NB4 (cell line): Measurements from ENCODE around the gene ABCA6.

Experiments used
- DNase-seq: peaks from one replicate; pipeline ENCODE4 v3.0.0; 2010; ENCODE audit warnings: low read depth
- H3K4me3 ChIP-seq: one replicate; pipeline ENCODE4 v1.5.1; 2011; ENCODE audit warnings: mild to moderate bottlenecking, low read depth, low read length, moderate library complexity
- MAX ChIP-seq: IDR thresholded peaks from 2 replicates; pipeline ENCODE4 v1.6.1; 2011; ENCODE audit warnings: low read depth, low read length
- MYC ChIP-seq: IDR thresholded peaks from 2 replicates; pipeline ENCODE4 v1.6.1; 2011; ENCODE audit warnings: low read depth, low read length
- POLR2A ChIP-seq: IDR thresholded peaks from 2 replicates; pipeline ENCODE4 v1.6.1; 2011; ENCODE audit warnings: mild to moderate bottlenecking; ENCODE audit not compliant: insufficient read length; ENCODE audit errors: extremely low read depth
- TF ChIP-seq, protein P1 (sequence below): IDR thresholded peaks from one replicate; pipeline ENCODE4 v1.5.1; 2012; ENCODE audit warnings: low read depth, low read length

Gene ABCA6

DNA sequence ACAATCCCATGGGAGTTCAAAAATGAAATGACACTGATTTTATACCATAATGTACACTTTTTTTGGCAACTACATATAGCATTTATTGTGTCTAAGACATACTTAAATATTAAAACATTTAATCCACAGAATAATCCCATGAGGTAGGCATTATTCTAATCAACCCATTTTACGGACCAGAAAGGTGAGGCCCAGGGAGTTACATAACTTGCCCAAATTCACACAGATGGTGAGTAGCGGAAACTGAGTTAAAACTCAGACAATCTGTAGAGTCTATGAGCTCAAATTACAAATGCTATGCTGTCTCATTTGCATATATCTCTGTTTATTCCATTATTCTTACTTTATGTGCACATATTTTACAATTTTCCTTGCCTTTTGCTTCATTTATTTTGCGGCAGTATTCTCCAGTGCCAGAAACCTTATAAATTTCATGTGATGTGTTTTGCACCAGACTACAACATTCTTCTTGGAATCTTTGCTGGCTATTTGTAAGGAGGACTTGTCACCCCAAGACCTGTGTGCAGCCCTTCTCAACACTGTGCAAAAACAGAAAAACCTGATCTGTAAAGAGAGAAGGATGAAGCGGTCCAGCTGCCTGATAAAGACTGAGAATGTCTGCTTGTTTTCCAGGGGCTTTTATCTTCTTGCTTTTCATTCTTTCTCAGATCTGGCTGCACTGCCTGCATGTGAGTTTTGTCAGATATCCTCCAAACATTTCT is 78.7 kb downstream of the ABCA6 start:
- DNase-seq = no peak
- H3K4me3 ChIP-seq = no peak overlapping the region
- TF ChIP-seq MYC (no peak), MAX (no peak)
- TF ChIP-seq, protein P1, sequence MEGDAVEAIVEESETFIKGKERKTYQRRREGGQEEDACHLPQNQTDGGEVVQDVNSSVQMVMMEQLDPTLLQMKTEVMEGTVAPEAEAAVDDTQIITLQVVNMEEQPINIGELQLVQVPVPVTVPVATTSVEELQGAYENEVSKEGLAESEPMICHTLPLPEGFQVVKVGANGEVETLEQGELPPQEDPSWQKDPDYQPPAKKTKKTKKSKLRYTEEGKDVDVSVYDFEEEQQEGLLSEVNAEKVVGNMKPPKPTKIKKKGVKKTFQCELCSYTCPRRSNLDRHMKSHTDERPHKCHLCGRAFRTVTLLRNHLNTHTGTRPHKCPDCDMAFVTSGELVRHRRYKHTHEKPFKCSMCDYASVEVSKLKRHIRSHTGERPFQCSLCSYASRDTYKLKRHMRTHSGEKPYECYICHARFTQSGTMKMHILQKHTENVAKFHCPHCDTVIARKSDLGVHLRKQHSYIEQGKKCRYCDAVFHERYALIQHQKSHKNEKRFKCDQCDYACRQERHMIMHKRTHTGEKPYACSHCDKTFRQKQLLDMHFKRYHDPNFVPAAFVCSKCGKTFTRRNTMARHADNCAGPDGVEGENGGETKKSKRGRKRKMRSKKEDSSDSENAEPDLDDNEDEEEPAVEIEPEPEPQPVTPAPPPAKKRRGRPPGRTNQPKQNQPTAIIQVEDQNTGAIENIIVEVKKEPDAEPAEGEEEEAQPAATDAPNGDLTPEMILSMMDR = no peak

GRCh38 chr17:69061721-69062556 is 79.8 kb downstream of the ABCA6 start:
- no peak for TF ChIP-seq MYC
- TF ChIP-seq, protein P1 = no peak
- TF ChIP-seq MAX = no peak
- TF ChIP-seq POLR2A = no peak
- no peak overlapping the region for H3K4me3 ChIP-seq
- DNase-seq = no peak

GRCh38 chr17:69060822-69061221 is 80.9 kb downstream of the ABCA6 start, which contains the start of gene ABCA9:
Gene ABCA9, minus strand, starts transcription at chr17:69060927. Its CDS starts 9,801 bp downstream, at chr17:69051126.
- H3K4me3 ChIP-seq = no peak within 1 kb of the TSS
- DNase-seq = no peak
- TF ChIP-seq, protein P1 = no peak
- TF ChIP-seq POLR2A (no peak), MYC (no peak), MAX (no peak)

DNA sequence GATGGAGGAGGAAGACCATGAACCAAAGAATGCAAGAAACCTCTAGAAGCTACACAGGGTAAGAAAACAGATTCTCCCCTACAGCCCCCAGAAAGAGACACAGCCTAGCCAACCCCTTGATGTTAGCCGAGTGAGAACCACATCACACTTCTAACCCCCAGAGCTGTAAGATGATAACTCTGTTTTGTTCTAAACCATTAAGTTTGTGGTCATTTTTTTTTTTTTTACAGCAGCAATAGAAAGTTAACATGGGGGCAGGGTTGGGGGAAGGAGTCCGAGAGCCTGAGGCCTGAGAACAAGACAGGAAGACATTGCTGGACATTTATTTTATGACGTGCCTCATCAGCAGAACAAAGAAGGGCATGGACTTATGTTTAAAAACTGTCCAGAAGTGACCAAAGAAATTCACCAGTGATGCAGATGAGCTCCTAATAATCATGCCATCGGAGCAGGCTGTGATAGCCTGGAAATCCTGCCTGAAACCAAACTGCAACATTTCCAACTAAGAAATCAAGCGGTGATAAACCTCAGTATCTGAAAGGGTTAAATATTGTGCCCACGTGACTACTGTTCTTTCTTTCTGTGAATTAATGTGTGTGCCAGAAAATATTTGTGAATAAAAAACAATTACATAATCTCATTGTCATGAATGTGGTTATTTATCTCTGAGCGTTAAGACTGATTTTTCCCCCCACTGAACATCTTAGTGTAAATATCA is 82.1 kb downstream of the ABCA6 start:
- TF ChIP-seq POLR2A = no peak
- no peak for TF ChIP-seq MYC
- TF ChIP-seq, protein P1 = no peak
- TF ChIP-seq MAX = no peak
- no peak for DNase-seq

DNA sequence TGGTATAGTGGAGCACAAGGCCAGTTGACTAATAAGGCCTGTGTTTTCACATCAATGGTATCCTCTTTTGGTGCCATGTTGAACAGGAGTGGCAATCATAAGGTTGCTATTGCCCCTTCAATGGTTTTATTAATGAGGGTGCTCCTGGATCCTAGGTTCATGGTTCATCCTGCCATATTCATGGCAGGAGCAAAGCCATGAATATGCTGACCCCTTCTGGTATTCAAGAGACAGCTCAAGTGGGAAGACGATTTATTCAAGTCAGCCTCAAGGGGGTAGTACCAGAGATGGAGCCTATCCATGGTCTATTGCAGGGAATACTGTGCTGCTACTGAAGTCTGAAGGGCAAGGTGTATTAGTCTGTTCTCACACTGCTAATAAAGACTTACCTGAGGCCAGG is 83.5 kb downstream of the ABCA6 start:
- no peak for TF ChIP-seq MAX
- TF ChIP-seq POLR2A = no peak
- no peak for TF ChIP-seq MYC
- TF ChIP-seq, protein P1 = no peak
- no peak overlapping the region for H3K4me3 ChIP-seq
- peak; percentile 26 for DNase-seq

More for the DNA sequence above, 82.1 kb downstream of the ABCA6 start:
- no peak overlapping the region for H3K4me3 ChIP-seq
